Lung microvascular endothelial cell (primary cell): ENCODE measurements around the gene PTN. TPM values are rescaled to one million over a fixed set of nuclear protein-coding genes. Genes with fewer than 3 reads are reported as not detected.
"Not testable (repeated sequence)": the region's sequence is repeated elsewhere in the genome, so short reads cannot be mapped to it uniquely, and the experiment has no call there.

Source experiments
- DNase-seq, 2 donors: peaks; one replicate each; pipeline versions ENCODE4 v3.0.0 to v3.0.0-alpha.2; 2010; ENCODE audit warnings: low read depth in 2 of 2
- total RNA-seq: library from RNA; depleted of rRNA; stranded (reverse); fragments of >200 nt; gene quantifications from 2 replicates; pipeline ENCODE4 v1.2.1, GENCODE V29; 2014

Gene PTN
- total RNA-seq, 1 donor from 2014 or later: not detected

DNA sequence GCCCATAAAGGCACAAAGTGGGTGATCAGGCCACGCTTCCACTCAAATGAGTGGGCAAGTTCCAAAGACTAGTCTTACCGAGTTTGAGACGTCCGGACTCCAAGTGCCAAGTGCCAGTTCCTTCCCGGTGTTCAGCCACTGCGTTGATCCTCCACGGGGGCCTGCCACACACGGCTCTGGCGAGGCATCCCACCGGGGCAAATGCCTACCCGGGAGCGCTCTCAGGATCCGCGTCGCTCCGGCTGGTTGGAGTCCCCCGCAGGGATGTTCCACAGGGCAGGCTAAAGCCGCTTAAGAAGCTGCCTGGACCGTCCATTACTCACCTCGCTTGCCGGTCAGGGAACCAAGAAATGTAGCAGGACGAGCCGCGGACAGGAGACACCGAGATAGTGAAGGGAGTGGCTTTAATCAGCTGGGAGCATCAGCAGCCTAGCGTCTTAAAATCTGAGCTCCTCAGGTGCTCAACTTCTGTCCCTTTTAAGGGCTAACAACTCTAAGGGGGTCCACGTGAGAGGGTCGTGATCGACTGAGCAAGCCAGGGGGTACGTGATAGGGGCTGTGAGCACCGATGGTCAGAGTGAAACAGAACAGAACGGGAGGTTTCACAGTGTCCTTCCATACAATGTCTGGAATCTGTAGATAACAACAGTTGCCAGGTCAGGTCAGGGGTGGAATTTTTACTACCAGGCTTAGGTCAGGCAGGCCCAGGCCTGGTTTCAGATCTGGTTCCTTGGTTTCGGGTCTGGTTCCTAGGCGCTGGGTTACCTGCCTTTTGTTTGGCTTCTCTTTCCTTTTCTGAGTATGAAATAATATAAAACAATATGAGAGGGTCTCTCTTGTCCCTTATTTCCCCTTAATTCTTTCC lies 75.3 kb downstream of the PTN start:
- not testable (repeated sequence) for DNase-seq

DNA sequence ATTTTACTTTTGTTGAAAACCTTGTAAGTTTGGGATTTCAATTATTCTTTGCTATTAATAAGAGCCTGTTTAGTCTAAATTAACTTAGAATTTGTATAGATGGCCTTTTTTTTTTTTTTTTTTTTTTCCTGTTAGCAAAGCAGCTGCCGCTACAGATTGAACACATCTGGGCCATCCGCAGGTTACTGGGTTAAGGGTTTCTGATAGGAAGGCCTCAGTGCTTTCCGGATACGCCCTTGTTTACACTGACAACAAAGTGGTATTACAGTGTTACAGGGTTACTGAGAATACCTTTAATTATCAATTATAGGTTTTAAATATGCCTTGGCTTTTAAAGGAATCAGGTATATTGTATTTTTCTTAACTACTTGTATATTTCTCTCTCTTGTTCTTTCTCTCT lies 76.8 kb downstream of the PTN start:
- no peak for DNase-seq

DNA sequence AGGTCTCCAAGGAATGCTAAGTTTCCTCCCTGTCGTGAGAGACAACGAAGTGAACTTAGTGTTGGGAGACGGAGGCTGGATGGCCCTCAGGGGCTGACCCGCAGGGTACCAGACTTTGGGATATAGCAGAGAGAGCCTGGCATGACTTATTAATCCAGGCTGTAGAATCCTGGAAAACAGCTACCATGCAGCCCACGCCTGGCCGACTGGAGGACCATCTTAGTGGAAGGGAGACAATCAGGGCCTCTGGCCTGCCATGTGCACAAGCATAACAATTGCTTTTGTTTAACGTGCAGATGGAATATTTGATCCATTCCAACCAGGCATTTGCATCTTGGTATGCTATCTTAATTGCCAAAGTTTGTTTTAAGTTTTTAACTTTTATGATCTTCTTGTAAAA lies 78.1 kb downstream of the PTN start:
- not testable (repeated sequence) for DNase-seq

DNA sequence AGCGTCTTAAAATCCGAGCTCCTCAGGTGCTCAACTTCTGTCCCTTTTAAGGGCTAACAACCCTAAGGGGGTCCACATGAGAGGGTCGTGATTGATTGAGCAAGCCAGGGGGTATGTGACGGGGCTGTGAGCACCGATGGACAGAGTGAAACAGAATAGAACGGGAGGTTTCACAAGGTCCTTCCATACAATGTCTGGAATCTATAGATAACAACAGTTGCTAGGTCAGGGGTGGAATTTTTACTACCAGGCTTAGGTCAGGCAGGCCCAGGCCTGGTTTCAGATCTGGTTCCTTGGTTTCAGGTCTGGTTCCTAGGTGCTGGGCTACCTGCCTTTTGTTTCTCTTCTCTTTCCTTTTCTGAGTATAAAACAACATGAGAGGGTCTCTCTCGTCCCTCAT lies 80.9 kb downstream of the PTN start:
- DNase-seq: no peak

DNA sequence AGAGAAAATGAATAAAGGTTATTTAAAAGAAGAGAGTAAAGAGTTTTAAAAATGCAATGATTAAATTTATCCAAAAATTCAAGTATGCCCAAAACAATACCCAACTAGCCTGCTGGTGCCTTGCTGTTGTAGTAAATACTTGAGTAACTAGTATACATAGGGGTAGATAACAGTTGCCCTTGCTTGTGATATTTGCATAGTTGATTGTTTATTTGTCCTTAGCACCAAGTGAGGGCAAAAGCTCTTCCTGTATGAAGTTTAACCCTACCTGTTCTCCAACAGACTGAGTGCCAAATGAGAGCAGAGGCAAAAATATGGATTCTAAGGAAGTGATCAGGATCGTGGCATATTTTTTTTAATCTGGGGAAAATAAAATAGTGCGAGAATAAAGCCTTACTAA lies 85.0 kb downstream of the PTN start:
- no peak for DNase-seq

DNA sequence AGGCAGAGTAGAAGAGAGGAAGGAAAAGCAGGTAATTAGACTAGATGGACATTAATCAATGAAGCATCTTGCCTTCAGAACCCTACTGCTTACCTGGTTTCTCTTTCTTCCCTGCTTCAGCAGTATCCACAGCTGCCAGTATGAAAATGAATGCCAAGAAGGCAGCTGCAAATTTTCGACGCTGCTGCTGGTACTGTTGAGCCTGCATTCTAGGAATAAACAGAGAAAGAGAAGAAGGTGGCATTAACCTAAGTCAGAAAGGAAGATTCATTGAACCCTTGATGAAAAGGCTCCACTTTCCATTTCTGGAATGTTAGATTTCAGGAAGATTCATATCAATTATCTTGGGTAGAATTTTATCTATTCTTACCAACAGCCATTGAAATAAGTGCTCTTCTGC lies 88.8 kb downstream of the PTN start:
- no peak for DNase-seq

DNA sequence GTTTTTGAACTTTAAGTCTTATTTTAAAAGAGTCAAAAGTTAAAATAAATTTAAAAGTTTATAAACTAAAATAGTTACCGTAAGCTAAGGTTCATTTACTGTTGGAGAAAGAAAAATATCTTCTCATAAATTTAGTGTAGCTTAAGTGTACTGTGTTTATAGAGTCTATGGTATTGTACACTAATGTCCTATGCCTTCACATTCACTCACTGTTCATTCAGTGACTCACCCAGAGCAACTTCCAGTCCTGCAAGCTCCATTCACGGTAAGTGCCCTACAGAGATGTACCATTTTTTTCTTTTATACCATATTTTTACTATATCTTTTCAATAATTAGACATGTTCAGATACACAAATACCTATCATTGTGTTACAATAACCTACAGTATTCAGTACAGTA lies 97.6 kb downstream of the PTN start:
- no peak for DNase-seq

DNA sequence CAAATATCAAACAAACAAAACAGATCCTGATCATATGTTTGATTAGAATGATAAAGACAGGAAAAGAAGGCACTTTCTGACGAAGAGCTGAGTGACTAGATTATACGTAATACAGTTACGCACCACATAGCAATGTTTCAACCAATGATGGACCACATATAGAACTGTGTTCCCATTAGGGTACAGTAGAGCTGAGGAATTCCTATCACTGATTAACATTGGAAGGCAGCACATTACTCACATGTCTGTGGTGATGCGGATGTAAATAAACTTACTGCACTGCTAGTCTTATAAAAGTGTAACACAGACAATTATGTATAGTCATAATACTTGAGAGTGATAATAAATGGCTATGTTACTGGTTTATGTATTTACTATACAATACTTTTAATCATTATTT lies 98.3 kb downstream of the PTN start:
- no peak for DNase-seq

DNA sequence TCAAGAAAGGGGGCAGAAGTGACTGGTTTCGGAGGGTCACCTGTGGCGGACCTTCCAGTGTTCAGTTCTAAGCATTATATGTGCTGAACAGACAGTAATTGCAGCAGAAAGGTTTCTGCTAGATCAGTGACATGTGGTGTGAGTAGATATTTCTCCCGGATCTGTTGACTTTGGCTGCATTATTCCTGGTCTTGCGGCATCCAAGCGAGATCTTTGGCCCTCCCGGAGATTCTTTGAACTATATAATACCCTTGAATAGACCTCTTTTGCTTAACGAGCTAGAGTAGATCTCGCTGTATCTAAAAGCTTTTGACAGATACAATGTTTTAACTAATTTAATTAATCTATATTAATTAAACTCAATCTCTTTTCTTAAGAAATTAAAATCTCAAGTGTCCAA lies 99.8 kb downstream of the PTN start:
- no peak for DNase-seq

DNA sequence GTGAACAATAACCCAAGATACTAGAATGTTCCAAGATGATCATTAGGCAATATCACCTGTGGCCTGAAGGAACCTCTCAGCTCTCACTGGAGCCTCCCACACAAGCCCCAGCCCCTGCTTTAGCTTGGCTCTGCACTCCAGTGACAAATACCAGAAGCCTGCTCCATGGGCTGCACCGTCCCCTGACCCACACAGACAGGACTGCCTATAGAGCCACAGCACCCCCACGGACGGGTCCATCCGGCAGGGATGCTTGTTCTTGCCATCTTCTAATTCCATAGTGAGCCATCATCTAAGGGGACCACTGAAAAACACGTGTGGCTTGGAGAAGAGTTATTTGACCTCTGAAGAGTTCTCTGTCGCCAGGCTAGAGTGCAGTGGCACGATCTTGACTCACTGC lies 100.9 kb downstream of the PTN start:
- no peak for DNase-seq

DNA sequence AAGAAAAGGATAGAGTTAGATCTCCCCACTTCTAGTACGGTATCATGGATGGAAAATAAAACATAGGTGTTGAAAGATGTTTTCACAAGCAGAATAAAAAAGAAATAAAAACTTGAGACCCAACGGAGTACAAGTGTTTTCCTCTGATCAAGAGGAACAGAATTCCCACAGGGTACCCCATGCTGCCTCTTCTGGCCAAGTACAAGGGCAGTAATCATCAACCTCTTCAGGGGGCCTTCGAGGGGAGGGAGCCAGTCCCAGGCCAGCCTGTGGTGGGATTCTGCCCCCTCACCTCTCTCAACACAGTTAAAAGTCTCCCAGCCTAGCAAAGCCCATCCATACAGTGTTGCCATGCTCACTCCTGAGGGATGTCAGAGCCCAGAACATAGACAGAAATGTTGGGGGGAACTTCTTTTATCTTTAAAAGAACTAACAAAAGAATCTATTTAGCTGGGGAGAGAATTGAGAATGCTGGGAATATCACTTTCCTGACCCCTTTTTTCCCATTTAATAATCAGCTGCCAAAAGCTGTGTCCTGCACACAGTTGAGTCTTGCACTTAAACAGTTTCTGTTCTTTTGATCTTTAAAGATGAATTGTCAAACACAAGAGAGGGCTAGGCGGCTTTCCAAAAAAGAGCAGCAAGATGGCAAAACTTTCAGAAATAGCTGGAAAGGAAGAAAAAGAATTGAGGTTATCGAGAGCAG lies 101.7 kb downstream of the PTN start:
- DNase-seq: no peak

DNA sequence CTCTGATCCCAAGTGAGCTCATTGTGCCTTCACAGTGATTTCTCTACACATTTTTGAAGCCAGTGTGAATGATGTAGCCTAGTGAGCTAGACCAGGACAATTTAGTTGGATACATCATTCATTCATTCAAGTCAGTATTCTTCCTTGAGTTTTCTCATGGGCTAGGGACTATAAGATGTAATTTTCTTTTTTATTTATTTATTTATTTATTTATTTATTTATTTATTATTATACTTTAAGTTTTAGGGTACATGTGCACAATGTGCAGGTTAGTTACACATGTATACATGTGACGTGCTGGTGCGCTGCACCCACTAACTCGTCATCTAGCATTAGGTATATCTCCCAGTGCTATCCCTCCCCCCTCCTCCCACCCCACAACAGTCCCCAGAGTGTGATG lies 104.3 kb downstream of the PTN start:
- not testable (repeated sequence) for DNase-seq

DNA sequence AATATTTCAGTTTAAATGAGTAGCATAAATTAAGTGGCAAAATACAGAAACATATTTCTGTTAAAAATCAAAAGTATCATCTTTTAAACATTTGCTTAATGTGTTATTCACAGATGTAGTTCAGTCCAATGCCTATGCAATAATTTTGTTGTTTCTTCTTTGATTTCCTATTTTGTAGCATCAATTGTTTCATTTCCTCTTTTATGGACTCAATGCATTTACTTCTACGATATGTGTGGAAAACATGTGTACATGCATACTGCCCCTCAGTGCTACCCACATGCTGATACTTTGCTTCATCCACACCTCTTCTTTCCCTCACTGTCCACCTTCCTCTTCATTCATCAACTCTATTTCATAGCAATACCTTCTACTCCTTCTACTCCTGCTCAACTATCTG lies 108.1 kb downstream of the PTN start:
- DNase-seq: no peak

DNA sequence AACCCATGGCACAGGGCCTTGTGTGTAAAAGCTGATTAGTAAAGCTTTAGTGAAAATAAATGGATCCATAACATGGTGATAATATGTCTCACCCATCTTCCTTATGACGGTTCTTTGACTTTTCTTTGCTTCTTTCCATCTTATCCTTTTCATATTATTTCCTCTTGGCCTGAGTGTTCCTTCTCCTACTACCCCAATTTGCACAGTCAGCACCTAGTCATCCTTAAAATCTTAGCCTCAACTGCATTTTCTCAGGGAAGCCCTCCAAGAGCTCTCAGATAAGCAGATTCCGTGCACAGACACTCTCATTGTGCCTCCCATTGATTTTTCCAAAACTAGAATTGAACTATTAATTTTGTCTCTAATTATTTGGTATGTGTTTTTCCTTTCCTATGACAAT lies 112.4 kb downstream of the PTN start:
- DNase-seq: no peak

DNA sequence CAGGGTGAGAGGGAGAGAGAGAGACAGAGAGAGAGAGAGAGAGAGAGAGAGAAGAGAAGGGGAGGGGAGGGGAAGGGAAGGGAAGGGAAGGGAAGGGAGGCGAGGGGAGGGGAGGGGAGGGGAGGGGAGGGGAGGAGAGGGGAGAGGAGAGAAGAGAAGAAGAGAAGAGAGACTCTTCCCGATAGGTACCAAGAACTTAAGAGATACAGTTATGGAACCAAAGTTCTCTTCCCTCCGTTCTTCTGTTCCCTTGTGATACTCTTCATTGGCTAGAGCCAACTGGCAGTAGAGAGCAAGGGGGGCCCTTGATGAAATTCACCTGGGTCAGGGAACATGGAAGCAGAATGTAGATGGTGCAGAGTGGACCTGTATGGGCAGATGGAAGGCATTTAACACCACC lies 122.1 kb downstream of the PTN start:
- DNase-seq: no peak

DNA sequence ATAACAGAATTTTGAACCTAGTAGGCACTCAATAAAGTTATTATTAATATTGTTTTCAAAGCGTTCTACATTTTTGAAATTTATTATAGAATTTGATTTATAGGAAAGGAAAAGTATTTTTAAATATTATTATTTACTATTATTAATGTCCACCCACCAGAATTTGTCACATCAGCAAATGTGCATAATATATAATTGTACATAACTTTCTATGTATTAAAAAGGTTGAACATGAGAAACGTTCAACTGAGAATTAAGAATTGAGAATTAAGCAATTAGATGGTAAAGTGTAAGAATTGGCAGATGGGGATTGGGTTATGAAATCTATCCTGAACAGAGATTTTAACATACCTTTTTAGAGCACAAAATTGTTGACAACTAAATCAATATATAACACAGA lies 129.8 kb downstream of the PTN start:
- no peak for DNase-seq

DNA sequence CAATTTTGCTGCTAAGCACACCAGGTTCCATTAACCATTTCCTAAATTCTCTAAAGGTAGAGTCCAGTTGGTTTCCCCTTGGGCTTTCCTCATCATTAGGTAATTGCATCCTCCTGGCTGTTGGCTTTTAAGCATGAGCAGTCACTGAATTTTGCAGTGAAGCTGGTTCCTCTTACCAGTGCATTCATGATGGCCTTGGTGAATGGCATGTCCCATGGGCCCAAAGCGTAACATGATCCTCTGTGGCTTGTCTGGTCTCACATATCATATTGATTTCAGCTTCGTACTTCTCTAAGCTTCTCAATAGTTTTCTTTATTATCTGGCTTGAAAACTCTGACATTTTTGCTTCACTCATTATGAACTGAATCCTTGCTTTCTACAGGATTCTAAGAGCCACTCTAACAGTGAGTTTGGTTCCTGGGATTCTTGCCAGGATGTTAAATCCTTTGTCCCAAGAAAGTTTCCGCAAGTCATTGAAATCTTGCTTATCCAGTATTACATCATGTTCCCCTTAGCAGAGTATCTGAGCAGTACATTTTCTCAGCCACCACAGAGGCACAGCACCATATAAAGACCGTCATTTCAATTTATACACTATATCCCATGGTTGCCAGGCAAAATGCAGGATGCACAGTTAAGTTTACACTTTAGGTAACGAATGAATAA lies 134.2 kb downstream of the PTN start:
- DNase-seq: no peak

DNA sequence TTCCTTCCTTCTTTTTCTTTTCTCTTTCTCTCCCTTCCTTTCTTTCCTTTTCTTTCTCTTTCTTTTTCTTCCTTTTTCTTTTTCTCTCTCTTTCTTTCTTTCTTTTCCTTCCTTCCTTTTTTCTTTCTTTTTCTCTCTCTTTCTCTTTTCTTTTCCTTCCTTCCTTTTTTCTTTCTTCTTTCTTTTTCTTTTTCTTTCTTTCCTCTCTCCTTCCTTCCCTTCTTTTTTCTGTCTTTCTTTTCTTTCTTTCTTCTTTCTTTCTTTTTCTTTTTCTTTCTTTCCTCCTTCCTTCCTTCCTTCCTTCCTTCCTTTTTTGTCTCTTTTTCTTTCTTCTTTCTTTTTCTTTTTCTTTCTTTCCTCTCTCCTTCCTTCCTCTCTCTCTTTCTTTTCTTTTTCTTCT lies 136.8 kb downstream of the PTN start:
- DNase-seq: no peak

DNA sequence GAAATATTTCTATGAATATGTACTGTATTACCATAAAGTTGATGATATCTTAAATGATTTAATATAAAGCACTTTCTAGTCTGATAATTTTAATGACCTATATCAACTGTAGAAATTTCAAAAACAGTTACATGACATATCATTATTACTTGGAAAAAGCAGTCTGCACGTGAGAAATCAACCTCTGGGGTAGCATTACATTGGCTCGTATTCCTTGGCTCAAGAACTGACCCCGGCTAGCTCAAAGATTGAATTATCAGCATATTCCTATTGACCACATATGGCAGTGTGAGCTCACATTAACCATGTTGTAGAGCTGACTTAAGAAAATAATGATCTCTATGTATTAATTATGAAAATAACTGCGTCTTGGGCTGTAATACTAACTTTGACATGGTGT lies 139.3 kb downstream of the PTN start:
- DNase-seq: no peak

DNA sequence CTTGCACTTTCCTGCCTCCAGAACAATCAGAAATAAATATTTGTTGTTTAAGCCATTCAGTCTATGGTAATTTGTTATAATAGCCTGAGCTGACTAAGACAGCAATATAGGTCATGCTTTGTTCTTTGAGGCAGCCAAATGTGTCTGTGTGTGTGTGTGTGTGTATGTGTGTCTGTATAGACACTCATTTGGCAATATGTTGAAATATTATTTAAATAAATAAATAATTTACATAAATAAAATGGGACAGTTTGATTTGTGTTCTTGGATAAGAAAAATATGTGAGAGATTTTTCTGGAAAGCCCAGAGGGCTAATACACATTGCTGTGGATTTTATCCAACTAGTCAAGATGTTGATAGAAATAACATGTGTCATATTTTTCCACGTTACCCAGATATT lies 140.2 kb downstream of the PTN start:
- DNase-seq: no peak

DNA sequence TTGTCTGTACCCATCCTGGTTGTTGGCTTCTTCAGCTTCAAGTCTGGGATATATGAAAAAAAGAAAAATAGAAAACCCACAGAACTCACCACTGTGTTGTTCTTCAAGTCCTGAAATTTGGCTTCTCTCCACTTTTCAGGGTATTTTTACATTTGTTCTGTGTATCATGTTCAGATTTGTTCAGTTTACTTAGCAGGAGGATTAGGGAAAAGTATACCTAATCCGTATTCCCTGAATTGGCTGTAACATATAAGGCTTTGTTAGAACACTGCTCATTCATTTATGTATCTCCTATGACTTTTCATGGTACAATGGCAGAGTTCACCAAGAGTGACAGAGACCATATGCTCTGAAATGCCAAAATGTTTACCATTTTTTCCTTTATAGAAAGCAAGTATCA lies 146.9 kb downstream of the PTN start:
- no peak for DNase-seq

DNA sequence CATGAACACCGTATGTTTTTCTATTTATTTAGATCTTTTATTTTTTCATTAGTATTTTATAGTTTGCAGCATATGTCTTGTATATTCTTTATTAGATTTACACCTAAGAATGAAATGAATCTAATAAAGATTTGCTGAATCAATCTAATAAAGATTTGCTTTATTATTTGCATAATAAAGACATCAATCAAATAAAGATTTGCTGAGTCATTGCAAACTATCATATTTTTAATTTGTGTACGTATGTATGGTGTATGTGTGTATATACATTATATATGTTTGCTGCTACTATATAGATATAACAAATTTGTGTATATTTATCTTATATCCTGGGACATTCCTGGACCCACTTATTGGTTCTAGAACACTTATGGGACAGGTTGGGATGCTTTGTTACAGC lies 147.5 kb downstream of the PTN start:
- no peak for DNase-seq

DNA sequence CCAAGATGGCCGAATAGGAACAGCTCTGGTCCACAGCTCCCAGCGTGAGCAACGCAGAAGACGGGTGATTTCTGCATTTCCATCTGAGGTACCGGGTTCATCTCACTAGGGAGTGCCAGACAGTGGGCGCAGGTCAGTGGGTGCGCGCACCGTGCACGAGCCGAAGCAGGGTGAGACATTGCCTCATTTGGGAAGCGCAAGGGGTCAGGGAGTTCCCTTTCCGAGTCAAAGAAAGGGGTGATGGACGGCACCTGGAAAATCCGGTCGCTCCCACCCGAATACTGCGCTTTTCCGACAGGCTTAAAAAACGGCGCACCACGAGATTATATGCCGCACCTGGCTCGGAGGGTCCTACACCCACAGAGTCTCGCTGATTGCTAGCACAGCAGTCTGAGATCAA lies 161.9 kb downstream of the PTN start:
- DNase-seq: not testable (repeated sequence)
